ENCODE measurements around the gene TBC1D20. TPM values are rescaled to one million over a fixed set of nuclear protein-coding genes. Genes with fewer than 3 reads are reported as not detected.
"Not testable (repeated sequence)": the region's sequence is repeated elsewhere in the genome, so short reads cannot be mapped to it uniquely, and the experiment has no call there.

TBC1D20 gene
- polyA plus RNA-seq, 1 donor = 28.1 TPM

GRCh38 chr20:475463-476357 lies 13.4 kb upstream of the TBC1D20 start:
- no peak for DNase-seq

DNA sequence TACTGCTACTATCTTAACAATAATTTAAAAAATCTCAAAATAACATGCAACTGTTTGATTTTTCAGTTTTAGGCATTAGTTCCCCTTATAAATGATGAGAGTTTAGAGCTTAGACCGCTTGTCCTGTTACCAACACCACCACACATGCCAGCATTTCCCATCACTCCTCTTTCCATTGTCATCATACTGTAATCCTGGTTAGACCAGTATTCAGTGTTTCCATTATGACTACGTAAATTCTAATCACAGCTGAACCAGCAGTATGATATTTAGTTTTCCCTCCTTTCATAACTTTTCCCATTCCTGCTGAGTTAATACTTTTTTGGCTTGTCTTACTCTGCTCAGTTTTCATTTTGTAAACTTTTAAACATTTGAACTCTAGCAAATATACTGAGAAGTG lies 12.2 kb upstream of the TBC1D20 start:
- DNase-seq = peak; percentile 22

- DNase-seq = no peak
Measured at GRCh38 chr20:472889-473292, 10.6 kb upstream of the TBC1D20 start.

DNA sequence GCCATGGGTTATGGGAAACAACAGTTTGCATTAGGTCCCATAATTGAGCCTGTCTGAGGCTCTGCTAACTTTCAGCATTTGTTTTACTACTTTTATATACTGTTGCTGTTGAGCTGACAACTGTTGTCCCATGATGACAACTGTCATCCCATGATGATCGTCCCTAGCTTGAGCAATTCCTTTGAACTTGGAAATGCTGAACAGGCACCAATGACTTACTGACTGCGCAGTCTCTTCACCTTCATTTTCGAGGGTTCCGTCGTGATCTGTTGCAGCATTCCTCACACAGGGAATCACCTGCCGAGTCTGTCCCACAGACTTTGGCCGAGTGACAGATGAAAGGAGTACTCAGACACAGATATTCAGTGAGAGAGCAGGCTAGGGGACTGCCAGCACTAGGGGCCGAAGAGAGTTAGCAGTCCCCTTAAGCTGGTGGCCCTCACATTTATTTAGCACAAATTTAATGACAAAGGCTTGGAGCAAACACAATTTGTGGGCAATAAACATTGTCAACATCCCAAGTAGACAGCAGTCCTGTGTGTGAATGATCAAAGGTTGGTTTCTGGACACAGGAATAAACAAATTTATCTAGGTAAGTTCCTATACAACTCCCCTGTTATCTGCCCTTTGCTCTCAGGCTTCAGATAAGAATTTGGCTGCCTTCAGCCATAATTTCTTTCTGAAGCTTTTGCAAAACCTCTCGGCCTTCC lies 10.0 kb upstream of the TBC1D20 start:
- no peak for DNase-seq

GRCh38 chr20:469746-470490 lies 7.6 kb upstream of the TBC1D20 start:
- no peak for DNase-seq

DNA sequence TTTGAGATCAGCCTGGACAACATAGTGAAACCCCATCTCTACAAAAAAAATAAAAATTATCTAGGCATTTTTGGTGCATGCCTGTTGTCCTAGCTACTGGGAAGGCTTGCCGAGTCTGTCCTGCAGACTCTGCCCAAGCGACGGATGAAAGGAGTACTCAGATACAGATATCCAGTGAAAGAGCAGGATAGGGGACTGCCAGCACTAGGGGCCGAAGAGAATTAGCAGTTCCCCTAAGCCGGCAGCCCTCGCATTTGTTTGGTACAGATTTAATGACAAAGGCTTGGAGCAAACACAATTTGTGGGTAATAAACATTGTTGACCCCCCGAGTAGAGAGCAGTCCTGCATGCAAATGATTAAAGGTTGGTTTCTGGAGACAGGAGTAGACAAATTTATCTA lies 5.4 kb upstream of the TBC1D20 start:
- no peak for DNase-seq

DNA sequence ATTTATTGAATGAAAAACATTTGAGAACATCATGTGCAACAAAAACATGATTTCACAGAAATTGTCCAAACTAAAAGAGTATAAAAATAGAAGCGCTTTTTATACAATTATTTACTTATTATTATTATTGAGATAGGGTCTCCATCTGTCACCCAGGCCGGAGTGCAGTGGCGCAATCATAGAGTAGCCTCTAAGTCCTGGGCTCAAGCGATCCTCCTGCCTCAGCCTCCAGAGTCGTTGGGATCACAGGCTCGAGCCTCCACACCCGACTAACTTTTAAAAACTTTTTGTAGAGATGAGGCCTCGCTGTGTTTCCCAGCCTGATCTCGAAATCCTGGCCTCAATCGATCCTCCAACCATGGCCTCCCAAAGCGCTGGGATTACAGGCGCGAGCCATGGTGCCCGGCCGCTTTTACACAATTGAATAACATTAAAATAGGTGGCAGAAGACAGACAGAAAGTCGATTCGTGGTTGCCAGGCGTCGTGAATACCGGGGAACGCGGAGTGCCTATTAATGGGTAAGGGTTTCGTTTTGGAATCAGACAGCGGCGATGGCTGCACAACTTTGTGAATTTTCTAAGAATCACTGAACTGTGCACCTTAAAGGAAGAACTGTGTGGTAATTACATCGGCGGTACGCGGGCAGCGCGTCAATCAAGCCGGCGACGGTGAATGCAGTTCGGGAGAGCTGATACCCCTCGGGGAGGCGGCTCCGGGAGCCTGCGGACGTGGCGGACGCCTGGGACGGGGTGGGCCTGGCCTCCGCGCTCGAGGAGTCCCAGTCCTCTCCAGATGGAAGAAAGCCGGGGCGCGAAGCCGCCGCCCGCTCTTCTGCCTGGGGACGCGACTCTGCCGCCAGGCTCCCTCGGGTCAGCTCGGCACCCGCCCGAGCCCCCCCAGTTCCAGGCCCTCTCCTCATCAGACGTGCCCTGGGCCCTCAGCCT lies 807 bp downstream of the TBC1D20 start:
- peak; percentile 53 for DNase-seq

DNA sequence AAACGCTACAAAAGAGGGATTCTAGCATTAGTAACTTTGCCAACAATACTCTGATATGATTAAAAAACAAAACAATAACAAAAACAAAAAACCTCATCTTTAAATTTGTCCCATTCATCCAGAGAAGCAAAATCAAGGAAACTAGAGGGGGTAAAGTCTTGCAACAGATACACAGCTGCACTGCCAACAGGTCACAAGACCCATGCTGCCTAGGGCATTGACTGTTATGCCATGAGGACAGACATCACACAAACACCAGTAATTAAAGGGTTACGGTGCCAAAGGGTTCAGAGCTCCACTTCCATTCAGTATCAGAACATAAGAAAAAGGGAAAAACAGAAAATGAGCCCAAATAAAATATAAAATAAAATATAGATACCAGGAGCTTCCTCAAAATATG lies 1.6 kb downstream of the TBC1D20 start:
- DNase-seq = no peak

DNA sequence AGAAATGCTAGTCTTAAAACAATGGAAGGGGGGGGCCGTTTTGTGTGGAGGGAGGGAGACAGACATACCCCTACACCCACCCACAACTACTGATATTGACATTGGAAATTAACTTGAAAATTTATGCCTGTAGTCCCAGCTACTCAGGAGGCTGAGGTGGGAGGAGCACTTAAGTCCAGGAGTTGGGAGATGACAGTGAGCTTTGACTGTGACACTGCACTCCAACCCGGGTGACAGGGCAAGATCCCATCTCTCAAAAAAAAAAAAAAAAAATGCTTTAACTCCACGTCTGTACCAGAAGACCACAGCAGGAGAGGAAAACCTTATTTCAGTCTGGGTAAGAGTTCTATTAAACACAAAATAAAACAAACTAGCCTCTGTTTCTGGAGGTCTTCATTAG lies 2.2 kb downstream of the TBC1D20 start:
- no peak for DNase-seq

DNA sequence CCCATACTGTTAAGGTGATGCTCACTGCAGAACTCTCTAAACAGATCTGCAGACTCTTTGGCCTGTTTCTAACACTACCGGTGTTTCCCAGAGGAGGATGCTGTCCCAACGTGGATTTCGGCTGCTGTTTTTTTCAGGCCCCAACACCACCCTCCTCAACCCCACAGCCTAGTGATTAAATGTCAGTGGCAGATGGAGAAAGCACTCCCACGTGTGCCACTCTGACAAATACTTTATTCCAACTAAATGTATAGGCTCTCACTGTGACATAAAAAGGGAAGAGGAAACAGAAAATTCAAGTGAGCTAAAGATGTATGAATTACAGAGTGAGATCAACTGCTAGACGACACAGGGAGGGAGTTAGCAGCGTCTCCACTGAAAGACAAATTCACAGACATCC lies 3.6 kb downstream of the TBC1D20 start:
- no peak for DNase-seq

GRCh38 chr20:454951-455350 lies 7.4 kb downstream of the TBC1D20 start:
- no peak for DNase-seq

DNA sequence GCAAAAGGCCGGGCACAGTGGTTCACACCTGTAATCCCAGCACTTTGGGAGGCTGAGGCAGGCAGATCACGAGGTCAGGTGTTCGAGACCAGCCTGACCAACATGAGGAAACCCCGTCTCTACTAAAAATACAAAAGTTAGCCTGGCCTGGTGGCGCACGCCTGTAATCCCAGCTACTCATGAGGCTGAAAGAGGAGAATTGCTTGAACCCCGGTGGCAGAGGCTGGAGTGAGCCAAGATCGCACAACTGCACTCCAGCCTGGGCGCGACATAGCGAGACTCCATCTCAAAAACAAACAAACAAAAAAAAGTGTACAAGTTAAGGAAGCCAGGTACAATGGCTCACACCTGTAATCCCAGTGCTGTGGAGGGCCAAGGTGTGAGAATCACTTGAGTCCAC lies 10.3 kb downstream of the TBC1D20 start:
- DNase-seq = not testable (repeated sequence)

DNA sequence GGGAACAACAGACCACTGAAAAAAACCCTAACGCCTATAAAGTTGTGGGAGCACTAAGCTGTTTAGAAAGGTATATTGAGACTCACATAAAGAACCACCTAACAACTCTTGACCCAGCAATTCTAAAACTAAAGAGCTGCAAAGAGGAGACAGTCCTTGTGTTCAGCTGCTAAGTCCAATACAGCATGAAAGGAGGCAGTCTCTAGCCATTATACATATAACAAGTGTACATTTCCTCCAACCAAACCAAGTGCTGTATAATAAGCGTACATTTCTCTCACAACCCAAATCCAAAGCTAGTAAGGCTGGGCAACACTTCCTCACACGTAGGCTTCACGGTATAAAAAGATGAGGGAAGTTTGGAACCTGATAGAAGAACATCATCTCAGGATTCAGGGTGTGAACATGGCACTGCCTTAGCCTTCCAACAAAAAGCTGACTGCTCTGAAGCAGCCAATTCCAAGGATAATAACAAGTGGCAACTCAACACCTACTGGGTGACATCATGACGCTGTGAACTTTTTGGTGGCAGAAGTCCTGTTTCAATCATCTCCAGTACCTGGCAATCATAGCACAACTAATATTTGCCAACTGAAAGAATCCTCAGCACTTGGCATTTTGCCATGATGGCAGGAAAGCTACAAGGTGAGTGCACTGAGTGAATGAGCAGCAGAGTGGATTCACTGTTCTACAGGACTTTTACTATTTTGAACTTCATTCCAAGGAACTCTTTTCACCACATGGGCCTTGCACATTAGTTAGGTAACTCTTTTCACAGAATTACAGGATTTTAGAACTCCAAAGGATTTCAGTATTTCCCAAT lies 16.6 kb downstream of the TBC1D20 start:
- no peak for DNase-seq

GRCh38 chr20:444862-445426 lies 17.4 kb downstream of the TBC1D20 start:
- DNase-seq = no peak

DNA sequence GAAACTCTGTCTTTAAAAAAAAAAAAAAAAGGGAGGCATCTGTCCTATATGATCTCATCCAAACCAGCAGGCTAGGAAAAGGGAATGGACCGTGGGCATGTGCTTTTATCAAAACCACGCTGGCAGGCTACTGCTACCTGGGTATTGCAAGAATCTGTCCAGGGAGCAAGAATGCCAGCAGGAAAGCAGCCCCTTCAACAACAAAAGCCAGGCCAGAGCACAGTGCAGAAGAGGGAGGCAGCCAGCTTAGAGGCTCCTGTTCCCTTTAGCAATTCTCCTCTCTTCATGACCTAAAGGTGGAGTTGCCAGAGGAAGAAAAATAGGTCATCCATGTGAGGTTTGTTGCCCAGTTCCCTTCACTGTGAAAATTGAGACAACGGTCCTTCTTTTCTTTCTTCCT lies 18.2 kb downstream of the TBC1D20 start:
- no peak for DNase-seq

- DNase-seq = no peak
Measured at GRCh38 chr20:443223-443775, 19.0 kb downstream of the TBC1D20 start.

- DNase-seq = no peak
Measured at GRCh38 chr20:440636-441035, 21.7 kb downstream of the TBC1D20 start.

DNA sequence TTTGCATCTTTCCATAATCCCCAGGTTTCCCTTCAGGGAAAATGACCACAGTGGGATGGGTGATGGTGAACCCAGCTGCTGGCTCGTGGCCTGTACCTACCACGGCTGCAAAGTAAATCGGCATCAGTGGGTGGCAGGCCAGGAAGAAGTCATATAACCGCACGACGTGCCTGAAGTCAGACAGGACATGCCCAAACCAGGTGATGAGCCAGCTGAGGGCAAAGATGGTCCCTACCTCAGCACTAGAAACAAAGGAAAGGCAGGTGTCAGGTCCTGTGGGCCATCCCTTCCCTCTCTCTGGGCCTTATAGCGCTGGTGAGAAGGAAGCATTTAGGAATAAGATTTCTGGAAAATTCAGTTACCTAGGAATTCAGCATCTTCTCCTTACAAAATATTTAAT lies 22.2 kb downstream of the TBC1D20 start:
- no peak for DNase-seq

- no peak for DNase-seq
Measured at GRCh38 chr20:438571-439469, 23.5 kb downstream of the TBC1D20 start.

Measured in hindlimb muscle (tissue), 1 donor.